Raji (cell line): ENCODE results near the gene HMGN3.

ENCODE experiments used
- POLR2A ChIP-seq: IDR thresholded peaks from 2 replicates; pipeline ENCODE4 v1.6.1; 2011; ENCODE audit warnings: low read depth, low read length, control low read depth; ENCODE audit not compliant: insufficient read depth

Gene HMGN3

GRCh38 chr6:79167931-79168694, 66.4 kb downstream of the HMGN3 start:
- TF ChIP-seq POLR2A: no peak

GRCh38 chr6:79159846-79160245, 74.6 kb downstream of the HMGN3 start:
- TF ChIP-seq POLR2A: no peak

- TF ChIP-seq POLR2A: no peak
Measured at GRCh38 chr6:79158856-79159516, 75.5 kb downstream of the HMGN3 start.

- TF ChIP-seq POLR2A: no peak
Measured at GRCh38 chr6:79157961-79158644, 76.4 kb downstream of the HMGN3 start.

GRCh38 chr6:79152269-79152737, 82.2 kb downstream of the HMGN3 start:
- TF ChIP-seq POLR2A: no peak
